Right lobe of liver (tissue), 6 donors: ENCODE results near the gene MMP1. TPM values are rescaled to one million over a fixed set of nuclear protein-coding genes. Genes with fewer than 3 reads are reported as not detected.

Experiments used
- ATAC-seq, 4 donors: fragments of 200-7000 bp; cut with Tn5 transposase; one replicate each; pipeline ENCODE4 v1.9.1; 2020; ENCODE audit warnings: mild to moderate bottlenecking in 4 of 4, moderate library complexity in 4 of 4
- DNase-seq, 3 donors: peaks; one replicate each; pipeline ENCODE4 v3.0.0-alpha.2; 2020
- H3K27ac ChIP-seq, 3 donors: fragments of 200-600 bp; one replicate each; pipeline ENCODE4 v1.8.0; 2022
- H3K27me3 ChIP-seq, 2 donors: fragments of 200-600 bp; one replicate each; pipeline ENCODE4 v1.8.0; 2022
- H3K36me3 ChIP-seq, 4 donors: fragments of 200-600 bp; sonication (generic) in 1 of 4; one replicate each; pipeline versions ENCODE4 v1.5.1 to v1.8.0; 2017 to 2022; ENCODE audit warnings: control low read depth in 1 of 4
- H3K4me1 ChIP-seq, 4 donors: fragments of 200-600 bp; sonication (generic) in 1 of 4; one replicate each; pipeline versions ENCODE4 v1.5.1 to v1.8.0; 2017 to 2022; ENCODE audit warnings: control low read depth in 1 of 4
- H3K4me3 ChIP-seq, 3 donors: fragments of 200-600 bp; one replicate each; pipeline ENCODE4 v1.8.0; 2022
- H3K9me3 ChIP-seq, 4 donors: fragments of 200-600 bp; sonication (generic) in 1 of 4; one replicate each; pipeline versions ENCODE4 v1.5.1 to v1.8.0; 2017 to 2022; ENCODE audit warnings: control low read depth in 1 of 4
- CTCF ChIP-seq, 4 donors: fragments of 200-600 bp in 3 of 4; fragments of 450-650 bp in 1 of 4; IDR thresholded peaks; one replicate each; pipeline versions ENCODE4 v1.5.1 to v1.8.0; 2016 to 2022; ENCODE audit warnings: antibody characterized with exemption in 4 of 4, mild to moderate bottlenecking in 2 of 4
- POLR2A ChIP-seq: fragments of 450-650 bp; IDR thresholded peaks from one replicate; pipeline ENCODE4 v1.6.1; 2017; ENCODE audit warnings: antibody characterized with exemption, mild to moderate bottlenecking
- WGBS: methylation state at CpG from one replicate; pipeline ENCODE4 v1.1.6; 2018; ENCODE audit warnings: low coverage, low lambda C conversion rate; ENCODE audit not compliant: insufficient coverage; ENCODE audit errors: missing lambda C conversion rate; 5-methylcytosine and 5-hydroxymethylcytosine counted together
- intact Hi-C, 2 donors: fragments of 100-400 bp; cut with DNase I; formaldehyde crosslinking; loops; one replicate each; pipeline versions ENCODE4 v1.11.2 to v1.14.1; 2022
- total RNA-seq, 6 experiments: library from RNA; depleted of rRNA in 2 of 6; stranded (reverse); fragments of >200 nt in 2 of 6; fragmentation: NEBNext Ultra II Directional in 3 of 6; extraction: Animal tissue kit (Norgen Biotek cat#: 25700) in 3 of 6; gene quantifications; one replicate each; pipeline versions ENCODE4 v1.1.0 to v1.2.4, GENCODE V29; 2016 to 2023
- donor health status: DM: no; HTN: yes; CAD: no.
- donor health status: DM: no; HTN: no; CAD: no.
- donor health status: DM: no; HTN: no; CAD: no.
- donor health status: DM: no; HTN: yes; CAD: no.
- donor health status: DM: no; HTN: yes; CAD: no.

Gene MMP1
- total RNA-seq, 6 experiments from 2014 or later, result 0.22 TPM; not detected in 5

- Histone ChIP-seq H3K36me3 (no peaks in the 10 kb centered on the region), H3K27ac (no peak overlapping the region), H3K9me3 (no peaks in the 10 kb centered on the region), H3K27me3 (no peaks in the 10 kb centered on the region), H3K4me3 (no peak overlapping the region), H3K4me1 (no peaks in the 10 kb centered on the region)
- no peak for DNase-seq
- peak in 2 of 4 donors; percentile 18 to 24 for ATAC-seq
- WGBS, result 52% methylated on average over 6 of the region's 6 CpGs
- TF ChIP-seq CTCF (IDR thresholded peaks at IDR 0.05) (no peak), POLR2A (no peak)
- intact Hi-C loops, result no loop called here
Measured at GRCh38 chr11:102829316-102830000, 31.5 kb upstream of the MMP1 start.

- ATAC-seq, result no peak
- Histone ChIP-seq H3K27ac (no peak overlapping the region), H3K36me3 (no peaks in the 10 kb centered on the region), H3K9me3 (no peaks in the 10 kb centered on the region), H3K4me1 (no peaks in the 10 kb centered on the region), H3K27me3 (no peaks in the 10 kb centered on the region), H3K4me3 (no peak overlapping the region)
- 71% methylated on average over 1 of the region's 1 CpG for WGBS
- intact Hi-C loops, result no loop called here
- no peak for TF ChIP-seq POLR2A
- no peak for TF ChIP-seq CTCF (IDR thresholded peaks at IDR 0.05)
- DNase-seq, result no peak
Measured at GRCh38 chr11:102824556-102824955, 26.6 kb upstream of the MMP1 start.

GRCh38 chr11:102819491-102819890 lies 21.5 kb upstream of the MMP1 start:
- ATAC-seq, result no peak
- WGBS, result 46% methylated on average over 3 of the region's 6 CpGs

GRCh38 chr11:102813484-102813883 lies 15.5 kb upstream of the MMP1 start:
- no peak for TF ChIP-seq POLR2A
- no peak for TF ChIP-seq CTCF (IDR thresholded peaks at IDR 0.05)
- 53% methylated on average over 1 of the region's 1 CpG for WGBS
- no peak overlapping the region for H3K27ac ChIP-seq
- ATAC-seq, result no peak
- no peaks in the 10 kb centered on the region for H3K9me3 ChIP-seq
- DNase-seq, result no peak
- intact Hi-C loops, result no loop called here
- H3K27me3 ChIP-seq, result no peaks in the 10 kb centered on the region
- no peaks in the 10 kb centered on the region for H3K36me3 ChIP-seq
- H3K4me1 ChIP-seq, result no peaks in the 10 kb centered on the region
- no peak overlapping the region for H3K4me3 ChIP-seq

More at GRCh38 chr11:102819491-102819890, 21.5 kb upstream of the MMP1 start:
- H3K9me3 ChIP-seq, result no peaks in the 10 kb centered on the region
- H3K4me3 ChIP-seq, result no peak overlapping the region
- no peaks in the 10 kb centered on the region for H3K27me3 ChIP-seq
- no peak for DNase-seq
- no peaks in the 10 kb centered on the region for H3K36me3 ChIP-seq
- no peaks in the 10 kb centered on the region for H3K4me1 ChIP-seq
- TF ChIP-seq CTCF (IDR thresholded peaks at IDR 0.05) (no peak), POLR2A (no peak)
- no peak overlapping the region for H3K27ac ChIP-seq
- intact Hi-C loops, result no loop called here
